CD4-positive, alpha-beta T cell treated with Interferon alpha-2 for 1 hour (primary cell): ENCODE data around the gene SRGAP2C.

Source experiments
- DNase-seq, 2 donors: peaks; one replicate each; pipeline ENCODE4 v3.0.0-alpha.2; 2020 to 2022

SRGAP2C gene

DNA sequence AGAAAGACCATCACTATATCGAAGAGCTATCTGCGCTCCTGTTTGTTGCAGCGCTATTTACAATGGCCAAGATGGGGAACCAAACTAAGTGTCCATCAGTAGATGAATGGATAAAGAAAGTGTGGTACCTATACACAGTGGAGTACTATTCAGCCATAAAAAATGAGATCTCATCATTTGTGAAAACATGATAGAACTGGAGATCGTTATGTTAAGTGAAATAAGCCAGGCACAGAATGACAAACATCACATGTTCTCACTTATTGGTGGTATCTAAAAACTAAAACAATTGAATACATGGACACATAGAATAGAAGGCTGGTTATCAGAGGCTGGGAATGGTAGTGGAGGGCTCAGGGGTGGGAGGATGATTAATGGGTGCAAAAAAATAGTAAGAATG lies 256.2 kb downstream of the SRGAP2C start:
- DNase-seq = no peak
